ENCODE results near the gene ZNF418. TPM values are rescaled to one million over a fixed set of nuclear protein-coding genes. Genes with fewer than 3 reads are reported as not detected.

Gene ZNF418
- total and polyA plus RNA-seq, 2 of the 8 experiments (the other 6 are each of a cell fraction or from before 2014, with no cell fraction given): 10.5 to 18.8 TPM

DNA sequence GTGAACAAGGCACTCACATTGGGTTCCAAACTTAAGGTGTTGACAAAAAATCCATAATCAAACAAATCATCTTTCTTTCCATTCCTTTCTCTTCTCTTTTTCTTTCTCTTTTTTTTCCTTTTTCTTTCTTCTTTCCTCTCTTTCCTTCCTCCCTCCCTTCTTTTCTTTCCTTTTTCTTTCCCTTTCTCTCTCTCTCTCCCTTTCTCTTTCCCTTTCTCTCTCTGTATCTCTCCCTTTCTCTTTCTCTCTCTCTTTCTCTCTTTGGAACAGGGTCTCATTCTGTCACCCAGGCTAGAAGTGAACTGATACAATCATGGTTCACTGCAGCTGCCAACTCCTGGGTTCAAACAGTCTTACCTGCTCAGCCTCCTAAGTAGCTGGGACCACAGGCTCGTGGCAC, 26.6 kb upstream of the ZNF418 start:
- FAIRE-seq (no peak), DNase-seq (ENCODE audit: low read depth in 1 of 2, low spot score in 2 of 2) (no peak)
- Histone ChIP-seq H3K23me2 (ENCODE audit: low read depth, low read length) (no peaks in the 10 kb centered on the region), H2BK15ac (ENCODE audit: low read length) (no peak overlapping the region), H2BK12ac (ENCODE audit: low read depth, low read length) (no peak overlapping the region), H3K18ac (ENCODE audit: extremely low read depth, low read length) (no peak overlapping the region), H2AK5ac (ENCODE audit: low read depth, low read length) (no peak overlapping the region), H3K9ac (replicated peaks in 1 of 4; ENCODE audit: extremely low read depth in 1 of 4, low read depth in 3 of 4, low read length in 3 of 4) (no peak overlapping the region), H2BK20ac (ENCODE audit: low read length) (no peak overlapping the region), H3K79me1 (ENCODE audit: low read depth, low read length) (no peaks in the 10 kb centered on the region), H4K91ac (replicated peaks; ENCODE audit: insufficient read length, low read length) (no peak overlapping the region), H3K4ac (replicated peaks; ENCODE audit: insufficient read length, low read depth, low read length) (no peak overlapping the region), H3K4me1 (replicated peaks in 1 of 4; ENCODE audit: control insufficient read depth in 3 of 4, insufficient read depth in 4 of 4, low read length in 3 of 4) (no peaks in the 10 kb centered on the region), H4K5ac (ENCODE audit: insufficient read length, low read depth, low read length) (no peak overlapping the region), H2BK120ac (replicated peaks; ENCODE audit: low read depth, low read length) (no peak overlapping the region), H3K4me2 (ENCODE audit: insufficient read depth in 1 of 2, low read depth in 2 of 2, low read length in 2 of 2) (no peak overlapping the region), H3K9me3 (ENCODE audit: insufficient read depth in 2 of 2, low read depth in 1 of 2, low read length in 1 of 2) (peaks cover 37 to 67% of the 10 kb centered on the region in 2 experiments), H3K79me2 (ENCODE audit: control insufficient read depth in 1 of 2, insufficient read depth in 2 of 2, low read length in 2 of 2) (no peaks in the 10 kb centered on the region), H3K23ac (ENCODE audit: insufficient read length) (no peak overlapping the region), H2AFZ (ENCODE audit: low read length) (no peak overlapping the region), H3K27me3 (replicated peaks in 1 of 4; ENCODE audit: control insufficient read depth in 3 of 4, extremely low read depth in 1 of 4, insufficient read depth in 3 of 4, low read length in 3 of 4) (no peaks in the 10 kb centered on the region), H3K4me3 (ENCODE audit: extremely low read depth in 1 of 4, insufficient read depth in 2 of 4, low read depth in 3 of 4, low read length in 4 of 4) (no peak overlapping the region), H3K14ac (ENCODE audit: insufficient read length) (no peak overlapping the region), H2BK5ac (ENCODE audit: low read depth, low read length) (no peak overlapping the region), H3K36me3 (ENCODE audit: control insufficient read depth in 2 of 4, insufficient read depth in 4 of 4, low read length in 3 of 4) (no peaks in the 10 kb centered on the region), H3K56ac (replicated peaks; ENCODE audit: insufficient read length, low read depth, low read length) (no peak overlapping the region), H4K20me1 (replicated peaks in 1 of 2; ENCODE audit: control insufficient read depth in 1 of 2, insufficient read depth in 2 of 2, low read length in 2 of 2) (no peaks in the 10 kb centered on the region), H4K8ac (ENCODE audit: extremely low read depth, insufficient read depth, low read length) (no peak overlapping the region), H3K27ac (ENCODE audit: low read depth, low read length) (no peak overlapping the region)
- 70% methylated on average over 1 of the region's 1 CpG; no CpG with 5 or more reads in 1 of the 2 experiments for WGBS, 2 experiments (ENCODE audit: extremely low coverage in 1 of 2, insufficient coverage in 1 of 2, insufficient read length in 1 of 2, insufficient replicate concordance in 2 of 2, low coverage in 1 of 2, low lambda C conversion rate in 2 of 2, missing lambda C conversion rate in 1 of 2)
- POLR2A ChIA-PET (ENCODE audit: partially characterized antibody): interaction anchor here (0.6 to 1.3 kb wide), 3 partner anchors 20 to 37 kb away, joined by 3 to 4 read pairs (median 3); partner anchors contain the start of gene ZNF418
- CTCF ChIA-PET (ENCODE audit: partially characterized antibody): interaction anchor here (0.7 to 1.0 kb wide), 3 partner anchors 24 to 774 kb away, joined by 3 to 4 read pairs (median 3); no protein-coding TSS in a partner anchor
- TF ChIP-seq FOSL1 (IDR thresholded peaks at IDR 0.05; ENCODE audit: insufficient read depth, low read depth, low read length) (no peak), KDM5A (IDR thresholded peaks at IDR 0.05; ENCODE audit: low read length) (no peak), GTF2F1 (IDR thresholded peaks at IDR 0.05; ENCODE audit: borderline replicate concordance, low read depth, low read length) (no peak), CHD2 (IDR thresholded peaks at IDR 0.05; ENCODE audit: low read length) (no peak), SAP30 (IDR thresholded peaks at IDR 0.05; ENCODE audit: insufficient read depth, insufficient replicate concordance, low read length) (no peak), SRF (IDR thresholded peaks at IDR 0.05; ENCODE audit: low read depth, low read length) (no peak), TCF12 (IDR thresholded peaks at IDR 0.05; ENCODE audit: low read depth, low read length) (no peak), SP4 (IDR thresholded peaks at IDR 0.05; ENCODE audit: low read length) (no peak), CEBPB (IDR thresholded peaks at IDR 0.05; ENCODE audit: low read depth, low read length) (no peak), RXRA (IDR thresholded peaks at IDR 0.05; ENCODE audit: insufficient read depth, low read depth, low read length) (no peak), ZNF274 (IDR thresholded peaks at IDR 0.05; ENCODE audit: borderline replicate concordance, extremely low read depth, low read length) (no peak)
- TF ChIP-seq, protein P1, sequence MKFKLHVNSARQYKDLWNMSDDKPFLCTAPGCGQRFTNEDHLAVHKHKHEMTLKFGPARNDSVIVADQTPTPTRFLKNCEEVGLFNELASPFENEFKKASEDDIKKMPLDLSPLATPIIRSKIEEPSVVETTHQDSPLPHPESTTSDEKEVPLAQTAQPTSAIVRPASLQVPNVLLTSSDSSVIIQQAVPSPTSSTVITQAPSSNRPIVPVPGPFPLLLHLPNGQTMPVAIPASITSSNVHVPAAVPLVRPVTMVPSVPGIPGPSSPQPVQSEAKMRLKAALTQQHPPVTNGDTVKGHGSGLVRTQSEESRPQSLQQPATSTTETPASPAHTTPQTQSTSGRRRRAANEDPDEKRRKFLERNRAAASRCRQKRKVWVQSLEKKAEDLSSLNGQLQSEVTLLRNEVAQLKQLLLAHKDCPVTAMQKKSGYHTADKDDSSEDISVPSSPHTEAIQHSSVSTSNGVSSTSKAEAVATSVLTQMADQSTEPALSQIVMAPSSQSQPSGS (IDR thresholded peaks at IDR 0.05; ENCODE audit: low read length): no peak
- TF ChIP-seq, protein P2, sequence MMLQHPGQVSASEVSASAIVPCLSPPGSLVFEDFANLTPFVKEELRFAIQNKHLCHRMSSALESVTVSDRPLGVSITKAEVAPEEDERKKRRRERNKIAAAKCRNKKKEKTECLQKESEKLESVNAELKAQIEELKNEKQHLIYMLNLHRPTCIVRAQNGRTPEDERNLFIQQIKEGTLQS (IDR thresholded peaks at IDR 0.05; ENCODE audit: insufficient read depth, low read depth, low read length): no peak
